Natural killer cell (primary cell): ENCODE results near the gene LINGO1. TPM values are rescaled to one million over a fixed set of nuclear protein-coding genes. Genes with fewer than 3 reads are reported as not detected.

Experiments
- total RNA-seq, 4 donors: library from RNA; stranded (reverse); fragments of 120-200 nt in 1 of 4; gene quantifications; one replicate each; pipeline versions ENCODE4 v1.2.3 to v1.2.4, GENCODE V29; 2013 to 2022

Gene LINGO1
- total RNA-seq, 3 donors from 2014 or later (not counting 1 experiment from before 2014, with no cell fraction given): not detected

Other genes with a start within 250 kb of the LINGO1 start
- gene PEAK1, start 212.8 kb downstream of the LINGO1 start, total RNA-seq: 10 to 100 TPM; 59.3 to 73.9 (median 69.1) TPM
- gene HMG20A, start 212.0 kb downstream of the LINGO1 start, total RNA-seq: 10 to 100 TPM; 48.4 to 71.0 (median 53.9) TPM